AG20443 (cell line): Measurements from ENCODE around the gene EIF3I.
A peak's percentile ranks its signal among the peaks of the same experiment; 100 is the strongest.
"Not testable (repeated sequence)": the region's sequence is repeated elsewhere in the genome, so short reads cannot be mapped to it uniquely, and the experiment has no call there.

Experiments used
- DNase-seq: peaks from one replicate; pipeline ENCODE4 v3.0.0; 2012; ENCODE audit warnings: low spot score, mixed read lengths

Gene EIF3I

GRCh38 chr1:32232558-32233304 is 10.5 kb downstream of the EIF3I start:
- DNase-seq, result no peak

- no peak for DNase-seq
Measured at GRCh38 chr1:32234792-32235191, 12.6 kb downstream of the EIF3I start.

GRCh38 chr1:32239337-32239736 is 17.1 kb downstream of the EIF3I start:
- no peak for DNase-seq

DNA sequence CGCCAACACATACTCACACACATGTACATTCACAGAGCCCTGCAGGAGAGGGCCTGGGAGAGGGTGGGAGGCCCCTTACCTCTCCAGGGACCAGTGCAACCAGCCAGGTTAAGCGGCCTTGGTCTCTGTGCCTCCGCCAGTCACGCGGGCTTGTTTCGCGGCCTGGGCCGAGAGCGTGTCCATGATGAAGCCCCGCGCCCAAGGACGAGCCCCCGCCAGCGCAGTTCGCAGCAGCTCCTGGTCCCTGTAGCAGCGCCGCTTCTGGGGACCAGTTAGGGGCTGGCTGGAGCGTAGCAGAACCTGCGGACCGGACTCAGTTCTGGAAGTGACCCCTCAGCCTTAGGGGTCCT is 17.6 kb downstream of the EIF3I start:
- DNase-seq, result no peak

GRCh38 chr1:32240140-32240951 is 18.1 kb downstream of the EIF3I start:
- DNase-seq, result peak; percentile 66

DNA sequence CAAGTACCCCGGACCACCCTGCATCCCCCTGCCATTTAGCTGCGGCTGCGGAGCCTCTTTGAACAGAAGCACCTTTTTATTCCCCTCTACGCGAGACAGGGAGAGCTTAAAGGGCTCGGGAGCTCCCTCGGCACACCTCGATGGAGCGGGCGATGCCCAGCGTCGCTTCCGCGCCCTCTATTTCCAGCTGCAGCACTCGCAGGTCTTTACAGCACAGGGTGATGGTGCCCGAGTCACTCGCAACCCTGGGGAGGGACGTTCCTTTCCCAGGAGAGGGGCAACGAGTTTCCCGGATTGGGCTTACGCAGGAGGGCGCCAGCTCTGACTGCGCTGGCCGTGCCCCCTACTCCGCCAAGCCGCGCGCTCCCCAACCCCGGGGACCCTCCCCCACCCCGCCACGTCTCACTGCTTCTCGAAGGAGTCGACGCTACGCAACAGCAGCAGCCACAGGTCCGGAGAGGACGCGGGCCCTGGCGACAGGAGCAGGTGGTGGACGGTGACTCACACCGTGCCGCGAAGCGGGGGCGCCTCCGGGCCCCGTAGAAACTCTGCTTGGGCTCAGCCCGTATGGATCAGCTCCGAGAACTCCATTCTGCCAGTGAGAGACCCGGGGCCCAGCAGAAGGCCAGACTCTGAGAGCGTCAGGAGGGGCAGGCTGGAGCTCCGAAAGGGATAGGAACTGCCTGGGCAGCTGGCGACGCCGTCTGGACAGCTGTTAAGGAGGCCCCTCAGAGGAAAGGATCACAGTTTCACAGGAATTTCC is 19.0 kb downstream of the EIF3I start:
- peak; percentile 67 for DNase-seq

DNA sequence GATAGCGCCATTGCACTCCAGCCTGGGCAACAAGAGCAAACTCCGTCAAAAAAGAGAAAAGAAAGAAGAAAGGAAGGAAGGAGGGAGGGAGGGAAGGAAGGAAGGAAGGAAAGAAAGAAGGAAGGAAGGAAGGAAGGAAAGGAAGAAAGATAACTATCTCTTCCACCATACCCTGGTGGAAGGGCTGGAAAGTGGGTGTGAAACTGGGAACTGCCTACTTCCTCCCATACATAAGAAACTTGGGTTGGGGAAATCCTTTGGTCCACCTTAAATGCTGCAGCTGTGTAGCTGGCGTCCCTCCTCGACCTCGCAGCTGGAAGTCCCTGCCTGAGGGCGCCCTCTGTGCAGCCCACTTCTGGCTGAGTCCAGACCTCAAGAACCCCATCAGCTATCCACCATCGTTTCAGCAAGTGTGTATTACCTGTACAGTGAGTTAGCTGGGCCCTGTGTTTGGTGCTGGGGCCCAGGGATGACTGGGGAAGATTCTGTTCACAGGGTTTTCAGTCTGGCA is 20.2 kb downstream of the EIF3I start:
- no peak for DNase-seq

GRCh38 chr1:32246888-32247273 is 24.7 kb downstream of the EIF3I start, which contains the start of gene FAM167B:
Gene FAM167B (plus strand): TSS chr1:32247222. CDS start chr1:32247422, 200 bp downstream.
- DNase-seq, result peak; percentile 91

DNA sequence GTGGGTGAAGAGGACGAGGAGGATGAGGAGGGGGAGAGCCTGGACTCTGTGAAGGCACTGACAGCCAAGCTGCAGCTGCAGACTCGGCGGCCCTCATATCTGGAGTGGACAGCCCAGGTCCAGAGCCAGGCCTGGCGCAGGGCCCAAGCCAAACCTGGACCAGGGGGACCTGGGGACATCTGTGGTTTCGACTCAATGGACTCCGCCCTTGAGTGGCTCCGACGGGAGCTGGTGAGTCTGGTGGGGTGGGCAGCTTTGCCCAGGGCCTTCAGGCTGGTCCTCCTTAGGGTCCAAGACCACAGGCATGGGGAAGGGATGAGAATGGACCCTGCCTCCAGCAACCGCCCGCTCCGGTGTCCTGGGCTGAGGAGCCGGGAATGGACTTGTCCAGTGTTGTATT is 25.2 kb downstream of the EIF3I start:
- peak; percentile 10 for DNase-seq

GRCh38 chr1:32247983-32248889 is 26.0 kb downstream of the EIF3I start:
- peak; percentile 90 for DNase-seq

DNA sequence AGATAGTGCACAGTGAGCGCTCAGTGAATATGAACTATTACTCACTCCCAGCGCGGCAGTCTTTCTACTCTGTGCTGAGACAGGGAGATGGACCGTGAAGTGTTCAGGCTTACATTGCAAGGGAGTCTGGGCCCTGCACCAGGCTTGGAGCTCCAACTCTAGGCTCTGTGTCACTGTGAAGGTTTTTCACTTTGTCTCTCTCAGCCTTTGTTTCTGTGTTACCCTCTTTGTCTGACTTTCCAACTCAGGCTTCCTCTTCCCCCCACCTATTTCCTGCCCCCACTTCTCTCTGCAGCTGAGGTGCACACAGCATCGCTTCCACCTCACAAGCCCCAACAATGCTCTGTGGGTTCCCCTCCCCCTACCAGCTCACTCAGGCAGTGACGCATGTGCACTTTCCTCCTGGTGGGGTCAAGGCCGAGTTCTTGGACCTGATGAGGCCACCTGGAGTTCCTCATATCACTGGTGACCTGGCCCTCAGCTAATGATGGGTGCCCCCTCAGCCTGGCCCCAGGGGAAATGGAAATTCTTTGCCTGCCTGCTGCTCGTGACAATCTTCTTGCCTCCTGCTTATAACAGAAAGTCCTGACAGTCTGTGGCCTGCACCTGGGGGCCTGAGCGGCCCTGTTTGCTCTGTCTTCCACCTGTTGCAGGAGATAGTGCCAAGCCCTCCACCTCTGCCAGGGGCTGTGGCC is 27.8 kb downstream of the EIF3I start:
- no peak for DNase-seq

GRCh38 chr1:32250893-32251716 is 28.9 kb downstream of the EIF3I start, which contains the start of gene LCK:
Gene LCK (plus strand): TSS chr1:32251265. CDS start chr1:32274330, 23,065 bp downstream.
- no peak for DNase-seq

GRCh38 chr1:32255072-32256071 is 33.2 kb downstream of the EIF3I start:
- DNase-seq, result no peak

- no peak for DNase-seq
Measured at GRCh38 chr1:32256473-32257226, 34.4 kb downstream of the EIF3I start.

DNA sequence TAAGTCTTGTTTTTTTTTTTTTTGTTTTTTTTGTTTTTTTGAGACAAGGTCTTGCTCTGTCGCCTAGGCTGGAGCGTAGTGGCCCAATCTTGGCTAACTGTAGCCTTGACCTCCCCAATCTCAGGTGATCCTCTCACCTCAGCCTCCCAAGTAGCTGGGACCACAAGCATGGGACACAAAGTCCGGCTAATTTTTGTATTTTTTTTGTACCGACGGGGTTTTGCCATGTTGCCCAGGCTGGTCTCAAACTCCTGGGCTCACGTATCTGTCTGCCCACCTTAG is 35.0 kb downstream of the EIF3I start:
- no peak for DNase-seq

DNA sequence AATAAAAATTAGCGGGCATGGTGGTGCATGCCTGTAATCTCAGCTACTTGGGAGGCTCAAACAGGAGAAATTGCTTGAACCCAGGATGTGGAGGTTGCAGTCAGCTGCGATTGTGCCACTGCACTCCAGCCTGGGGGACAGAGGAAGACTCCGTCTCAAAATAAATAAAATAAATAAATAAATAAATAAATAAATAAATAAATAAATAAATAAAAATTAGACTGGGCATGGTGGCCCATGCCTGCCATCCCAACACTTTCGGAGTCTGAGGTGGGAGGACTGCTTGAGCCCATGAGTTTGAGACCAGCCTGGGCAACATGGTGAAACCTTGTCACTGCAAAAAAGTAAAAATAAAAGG is 41.0 kb downstream of the EIF3I start:
- DNase-seq, result not testable (repeated sequence)

DNA sequence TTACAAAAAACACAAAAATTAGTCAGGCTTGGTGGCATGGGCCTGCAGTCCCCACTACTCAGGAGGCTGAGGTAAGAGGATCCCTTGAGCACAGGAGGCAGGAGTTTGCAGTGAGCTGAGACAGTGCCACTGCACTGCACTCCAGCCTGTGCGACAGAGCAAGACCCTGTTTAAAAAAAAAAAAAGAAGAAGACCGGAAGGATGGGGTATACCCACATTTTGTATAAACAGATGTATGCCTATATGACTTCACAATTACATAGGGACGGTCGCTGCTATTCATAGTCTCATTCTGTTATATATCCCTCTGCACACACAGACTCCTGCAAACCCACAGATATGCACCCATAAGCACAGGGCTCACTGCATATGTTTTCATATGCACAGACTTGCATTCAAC is 41.5 kb downstream of the EIF3I start:
- DNase-seq, result no peak

DNA sequence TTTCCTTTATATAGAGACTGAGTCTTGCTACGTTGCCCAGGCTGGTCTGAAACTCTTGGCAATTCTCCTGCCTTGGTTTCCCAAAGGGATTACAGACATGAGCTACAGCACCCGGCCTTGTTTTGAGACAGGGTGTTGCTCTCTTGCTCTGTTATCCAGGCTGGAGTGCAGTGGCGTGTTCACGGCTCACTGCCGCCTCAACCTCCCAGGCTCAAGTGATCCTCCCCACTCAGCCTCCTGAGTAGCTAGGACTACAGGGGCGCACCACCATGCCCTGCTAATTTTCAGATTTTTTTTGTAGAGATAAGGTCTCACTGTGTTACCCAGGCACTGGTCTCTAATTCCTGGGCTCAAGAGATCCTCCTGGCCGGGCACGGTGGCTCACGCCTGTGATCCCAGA is 43.6 kb downstream of the EIF3I start:
- no peak for DNase-seq
